Measurements from ENCODE around the gene RANGRF.

RANGRF gene

GRCh38 chr17:8274816-8275215 is 13.7 kb upstream of the RANGRF start:
- no peak for DNase-seq (ENCODE audit: extremely low spot score)
- ChIA-PET CTCF (interaction anchor here (1.0 kb wide), 1 partner anchor 9 kb away, joined by 3 read pairs; no protein-coding TSS in a partner anchor), POLR2A (no interaction called here)
- TF ChIP-seq NFRKB (IDR thresholded peaks at IDR 0.05): no peak
- TF ChIP-seq PKNOX1 (IDR thresholded peaks at IDR 0.05): no peak
- TF ChIP-seq SUZ12 (IDR thresholded peaks at IDR 0.05): no peak
- no peak for TF ChIP-seq FOXA1 (IDR thresholded peaks at IDR 0.05)

- DNase-seq (ENCODE audit: extremely low spot score): no peak
- CTCF ChIA-PET: no interaction called here
- TF ChIP-seq NFRKB (IDR thresholded peaks at IDR 0.05) (no peak), TARDBP (IDR thresholded peaks at IDR 0.05) (no peak), L3MBTL2 (conservative IDR thresholded peaks at IDR 0.05) (no peak), SP1 (IDR thresholded peaks at IDR 0.05) (no peak), FOXK2 (IDR thresholded peaks at IDR 0.05) (no peak), HDGF (IDR thresholded peaks at IDR 0.05; ENCODE audit: borderline replicate concordance) (no peak), FOXA1 (IDR thresholded peaks at IDR 0.05) (no peak), BHLHE40 (IDR thresholded peaks at IDR 0.05; ENCODE audit: borderline replicate concordance) (no peak), PKNOX1 (IDR thresholded peaks at IDR 0.05) (no peak), FOXM1 (IDR thresholded peaks at IDR 0.05; ENCODE audit: borderline replicate concordance) (no peak), LEF1 (IDR thresholded peaks at IDR 0.05; ENCODE audit: borderline replicate concordance) (no peak), CTBP1 (IDR thresholded peaks at IDR 0.05; ENCODE audit: borderline replicate concordance) (no peak), ARNT (IDR thresholded peaks at IDR 0.05) (no peak)
- POLR2A ChIA-PET: interaction anchor here (1.0 to 1.3 kb wide), 2 partner anchors 20 to 102 kb away, joined by 3 to 7 read pairs; partner anchors contain the start of gene SLC25A35
These were observed 12.8 kb upstream of the RANGRF start for GRCh38 chr17:8275421-8276290.

GRCh38 chr17:8277317-8277716 is 11.2 kb upstream of the RANGRF start:
- CTCF ChIA-PET: no interaction called here
- POLR2A ChIA-PET: no interaction called here
- DNase-seq (ENCODE audit: extremely low spot score): no peak
- TF ChIP-seq ARNT (IDR thresholded peaks at IDR 0.05): no peak
- no peak for TF ChIP-seq FOXM1 (IDR thresholded peaks at IDR 0.05; ENCODE audit: borderline replicate concordance)
- no peak for TF ChIP-seq FOXA1 (IDR thresholded peaks at IDR 0.05)
- no peak for TF ChIP-seq LEF1 (IDR thresholded peaks at IDR 0.05; ENCODE audit: borderline replicate concordance)

GRCh38 chr17:8282345-8282744 is 6.1 kb upstream of the RANGRF start:
- POLR2A ChIA-PET: interaction anchor here (1.8 kb wide), 1 partner anchor 23 kb away, joined by 4 read pairs; no protein-coding TSS in a partner anchor
- CTCF ChIA-PET: no interaction called here
- TF ChIP-seq NFRKB (IDR thresholded peaks at IDR 0.05): no peak
- TF ChIP-seq ZNF384 (IDR thresholded peaks at IDR 0.05): no peak
- no peak for TF ChIP-seq CTBP1 (IDR thresholded peaks at IDR 0.05; ENCODE audit: borderline replicate concordance)
- DNase-seq (ENCODE audit: extremely low spot score): no peak

GRCh38 chr17:8283356-8283755 is 5.1 kb upstream of the RANGRF start:
- DNase-seq (ENCODE audit: extremely low spot score): no peak
- no peak for TF ChIP-seq PKNOX1 (IDR thresholded peaks at IDR 0.05)
- TF ChIP-seq SUZ12 (IDR thresholded peaks at IDR 0.05): no peak
- TF ChIP-seq HDGF (IDR thresholded peaks at IDR 0.05; ENCODE audit: borderline replicate concordance): no peak
- no peak for TF ChIP-seq LEF1 (IDR thresholded peaks at IDR 0.05; ENCODE audit: borderline replicate concordance)
- no peak for TF ChIP-seq FOXM1 (IDR thresholded peaks at IDR 0.05; ENCODE audit: borderline replicate concordance)
- TF ChIP-seq CTBP1 (IDR thresholded peaks at IDR 0.05; ENCODE audit: borderline replicate concordance): no peak
- no peak for TF ChIP-seq FOXA1 (IDR thresholded peaks at IDR 0.05)
- no peak for TF ChIP-seq L3MBTL2 (conservative IDR thresholded peaks at IDR 0.05)
- no peak for TF ChIP-seq NFRKB (IDR thresholded peaks at IDR 0.05)
- TF ChIP-seq BHLHE40 (IDR thresholded peaks at IDR 0.05; ENCODE audit: borderline replicate concordance): no peak
- TF ChIP-seq ZNF384 (IDR thresholded peaks at IDR 0.05): no peak
- TF ChIP-seq ELF4 (IDR thresholded peaks at IDR 0.05): no peak
- TF ChIP-seq SP1 (IDR thresholded peaks at IDR 0.05): no peak
- no peak for TF ChIP-seq FOXK2 (IDR thresholded peaks at IDR 0.05)
- no peak for TF ChIP-seq TARDBP (IDR thresholded peaks at IDR 0.05)
- no peak for TF ChIP-seq ARNT (IDR thresholded peaks at IDR 0.05)
- ChIA-PET POLR2A (interaction anchor here (0.6 to 1.8 kb wide), 3 partner anchors 10 to 24 kb away, joined by 3 to 4 read pairs (median 3); partner anchors contain the start of gene SLC25A35), CTCF (interaction anchor here (0.6 to 0.8 kb wide), 3 partner anchors 9 to 75 kb away, joined by 3 to 6 read pairs (median 4); no protein-coding TSS in a partner anchor)

GRCh38 chr17:8284126-8284525 is 4.3 kb upstream of the RANGRF start:
- CTCF ChIA-PET: no interaction called here
- TF ChIP-seq SP1 (IDR thresholded peaks at IDR 0.05) (no peak), FOXA1 (IDR thresholded peaks at IDR 0.05) (no peak), BHLHE40 (IDR thresholded peaks at IDR 0.05; ENCODE audit: borderline replicate concordance) (no peak), SUZ12 (IDR thresholded peaks at IDR 0.05) (no peak), LEF1 (IDR thresholded peaks at IDR 0.05; ENCODE audit: borderline replicate concordance) (no peak), ZNF384 (IDR thresholded peaks at IDR 0.05) (no peak), NFRKB (IDR thresholded peaks at IDR 0.05) (no peak), HDGF (IDR thresholded peaks at IDR 0.05; ENCODE audit: borderline replicate concordance) (no peak), L3MBTL2 (conservative IDR thresholded peaks at IDR 0.05) (no peak), FOXM1 (IDR thresholded peaks at IDR 0.05; ENCODE audit: borderline replicate concordance) (no peak), PKNOX1 (IDR thresholded peaks at IDR 0.05) (no peak), ELF4 (IDR thresholded peaks at IDR 0.05) (no peak)
- POLR2A ChIA-PET: interaction anchor here (0.6 to 1.8 kb wide), 2 partner anchors 11 to 24 kb away, joined by 3 to 4 read pairs; partner anchors contain the start of gene SLC25A35
- no peak for DNase-seq (ENCODE audit: extremely low spot score)
